Fibroblast of pulmonary artery (primary cell): ENCODE results near the gene OR6K3.

Source experiments
- DNase-seq: peaks from one replicate; pipeline ENCODE4 v3.0.0-alpha.2; 2010; ENCODE audit warnings: low read depth
- H3K4me3 ChIP-seq: replicated peaks from 2 replicates; pipeline ENCODE4 v1.5.1; 2011; ENCODE audit warnings: low read depth, mild to moderate bottlenecking, control low read depth, low read length, moderate library complexity
- TF ChIP-seq, protein P1 (sequence below): IDR thresholded peaks from 2 replicates; pipeline ENCODE4 v1.5.1; 2011; ENCODE audit warnings: mild to moderate bottlenecking, control low read depth, low read length, inconsistent platforms; ENCODE audit errors: missing control alignments

The OR6K3 gene

GRCh38 chr1:158728510-158729225, 8.1 kb upstream of the OR6K3 start:
- TF ChIP-seq, protein P1, sequence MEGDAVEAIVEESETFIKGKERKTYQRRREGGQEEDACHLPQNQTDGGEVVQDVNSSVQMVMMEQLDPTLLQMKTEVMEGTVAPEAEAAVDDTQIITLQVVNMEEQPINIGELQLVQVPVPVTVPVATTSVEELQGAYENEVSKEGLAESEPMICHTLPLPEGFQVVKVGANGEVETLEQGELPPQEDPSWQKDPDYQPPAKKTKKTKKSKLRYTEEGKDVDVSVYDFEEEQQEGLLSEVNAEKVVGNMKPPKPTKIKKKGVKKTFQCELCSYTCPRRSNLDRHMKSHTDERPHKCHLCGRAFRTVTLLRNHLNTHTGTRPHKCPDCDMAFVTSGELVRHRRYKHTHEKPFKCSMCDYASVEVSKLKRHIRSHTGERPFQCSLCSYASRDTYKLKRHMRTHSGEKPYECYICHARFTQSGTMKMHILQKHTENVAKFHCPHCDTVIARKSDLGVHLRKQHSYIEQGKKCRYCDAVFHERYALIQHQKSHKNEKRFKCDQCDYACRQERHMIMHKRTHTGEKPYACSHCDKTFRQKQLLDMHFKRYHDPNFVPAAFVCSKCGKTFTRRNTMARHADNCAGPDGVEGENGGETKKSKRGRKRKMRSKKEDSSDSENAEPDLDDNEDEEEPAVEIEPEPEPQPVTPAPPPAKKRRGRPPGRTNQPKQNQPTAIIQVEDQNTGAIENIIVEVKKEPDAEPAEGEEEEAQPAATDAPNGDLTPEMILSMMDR, result no peak
- H3K4me3 ChIP-seq, result no peak overlapping the region
- DNase-seq, result no peak

DNA sequence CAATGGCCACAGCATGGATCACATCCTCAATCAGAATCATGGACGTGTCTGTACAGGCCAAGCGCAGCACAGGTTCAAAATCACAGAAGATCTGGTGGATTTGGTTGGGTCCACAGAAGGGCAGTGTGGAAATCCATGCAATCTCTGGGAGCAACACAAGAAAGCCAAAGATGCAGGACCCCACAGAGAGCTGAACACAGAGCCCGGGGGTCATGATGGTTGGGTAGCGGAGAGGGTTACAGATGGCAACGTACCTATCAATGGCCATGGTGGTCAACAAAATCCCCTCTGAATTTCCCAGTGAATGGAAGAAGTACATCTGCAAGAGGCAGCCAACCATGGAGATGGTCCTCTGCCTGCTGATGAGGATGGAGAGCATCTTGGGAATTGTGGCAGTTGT, 3.9 kb upstream of the OR6K3 start:
- TF ChIP-seq, protein P1, result no peak
- DNase-seq, result no peak
- no peak overlapping the region for H3K4me3 ChIP-seq

GRCh38 chr1:158719664-158720063, 856 bp downstream of the OR6K3 start:
- no peak overlapping the region for H3K4me3 ChIP-seq
- no peak for DNase-seq
- TF ChIP-seq, protein P1, result no peak

DNA sequence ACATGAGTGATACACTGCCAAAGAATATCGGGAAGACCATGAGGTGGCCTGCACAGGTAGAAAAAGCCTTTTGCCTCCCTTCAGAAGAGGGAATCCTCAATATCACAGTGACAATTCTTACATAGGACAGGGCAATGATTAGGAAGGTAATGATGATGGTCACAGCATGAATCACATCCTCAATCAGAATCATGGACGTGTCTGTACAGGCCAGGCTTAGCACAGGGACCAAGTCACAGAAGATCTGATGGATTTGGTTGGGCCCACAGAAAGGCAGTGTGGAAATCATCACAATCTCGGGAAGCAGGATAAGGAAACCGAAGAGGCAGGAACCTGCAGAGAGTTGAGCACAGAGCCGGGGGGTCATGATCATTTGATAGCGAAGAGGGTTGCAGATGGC, 3.2 kb downstream of the OR6K3 start:
- TF ChIP-seq, protein P1, result no peak
- H3K4me3 ChIP-seq, result no peak overlapping the region
- no peak for DNase-seq

GRCh38 chr1:158716335-158716734, 4.2 kb downstream of the OR6K3 start:
- no peak for DNase-seq

DNA sequence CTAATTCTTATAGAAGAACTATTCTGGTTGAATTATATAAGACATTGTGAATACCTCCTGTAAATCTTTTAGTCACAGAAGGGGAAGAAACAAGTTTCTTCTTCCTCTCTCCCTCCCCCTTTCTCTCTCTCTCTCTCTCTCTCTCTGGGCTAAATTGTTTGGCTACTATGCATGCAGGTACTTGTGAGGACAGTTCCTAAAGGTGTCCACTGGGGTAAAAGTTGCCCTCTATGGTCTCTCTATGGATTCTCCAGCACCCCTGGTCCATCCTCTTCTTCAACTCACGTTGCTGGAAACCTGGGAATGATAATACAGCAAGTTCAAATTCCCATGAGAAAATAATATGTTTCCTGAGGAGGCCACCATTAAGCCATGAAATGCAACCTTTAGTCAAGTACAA, 5.8 kb downstream of the OR6K3 start:
- DNase-seq, result no peak
- H3K4me3 ChIP-seq, result no peak overlapping the region
- TF ChIP-seq, protein P1, result no peak

More at GRCh38 chr1:158716335-158716734, 4.2 kb downstream of the OR6K3 start:
- H3K4me3 ChIP-seq, result no peak overlapping the region
- TF ChIP-seq, protein P1, result no peak

DNA sequence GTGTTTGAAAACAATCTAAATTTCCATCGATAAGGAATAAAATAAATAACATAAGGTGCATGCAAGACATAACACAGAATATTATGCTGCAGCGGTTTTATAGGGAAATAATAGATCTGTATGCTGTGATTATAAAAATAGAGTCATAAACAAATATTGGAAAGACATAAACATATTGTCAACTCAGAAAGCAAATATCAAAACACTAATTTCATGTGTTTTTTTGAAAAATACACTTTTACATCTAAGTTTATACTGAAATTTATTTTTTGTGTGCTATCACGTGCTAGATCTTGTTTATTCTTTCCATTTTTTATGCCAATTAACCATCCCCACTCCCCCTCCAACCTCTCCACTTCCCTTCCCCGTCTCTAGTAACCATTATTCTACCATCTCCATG, 9.4 kb downstream of the OR6K3 start:
- no peak overlapping the region for H3K4me3 ChIP-seq
- TF ChIP-seq, protein P1, result no peak
- no peak for DNase-seq
